Esophagus squamous epithelium (tissue), 4 donors: ENCODE measurements around the gene ZDHHC7.

Experiments
- POLR2A ChIP-seq, 4 donors: fragments of 450-650 bp; IDR thresholded peaks; one replicate each; pipeline ENCODE4 v1.6.1; 2017; ENCODE audit warnings: antibody characterized with exemption in 4 of 4, mild to moderate bottlenecking in 4 of 4, moderate library complexity in 3 of 4
- TF ChIP-seq, protein P1 (sequence below), 6 experiments: fragments of 450-650 bp in 4 of 6; fragments of 200-600 bp in 2 of 6; sonication (generic) in 2 of 6; IDR thresholded peaks; one replicate each; pipeline ENCODE4 v1.5.1; 2016 to 2019; ENCODE audit warnings: antibody characterized with exemption in 6 of 6, mild to moderate bottlenecking in 4 of 6, moderate library complexity in 4 of 6

DNA sequence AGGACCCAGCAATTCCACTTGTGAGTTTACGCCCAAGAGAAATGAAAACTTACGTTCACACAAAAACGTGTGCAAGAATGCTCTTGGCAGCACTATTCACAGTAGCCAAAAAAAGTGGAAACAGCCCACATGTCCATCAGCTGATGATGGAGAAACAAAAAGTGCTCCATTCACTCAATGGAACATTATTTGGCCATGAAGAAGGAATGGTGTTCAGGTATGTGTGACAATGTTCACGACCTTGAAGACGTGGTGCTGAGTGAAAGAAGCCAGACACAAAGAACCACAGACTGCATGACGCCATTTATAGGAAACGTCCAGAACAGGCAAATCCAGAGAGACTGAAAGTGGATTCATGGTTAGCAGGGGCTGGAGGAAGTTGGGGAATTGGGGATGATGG, 84.9 kb downstream of the ZDHHC7 start:
- TF ChIP-seq POLR2A (IDR thresholded peaks at IDR 0.05), result no peak
- TF ChIP-seq, protein P1, sequence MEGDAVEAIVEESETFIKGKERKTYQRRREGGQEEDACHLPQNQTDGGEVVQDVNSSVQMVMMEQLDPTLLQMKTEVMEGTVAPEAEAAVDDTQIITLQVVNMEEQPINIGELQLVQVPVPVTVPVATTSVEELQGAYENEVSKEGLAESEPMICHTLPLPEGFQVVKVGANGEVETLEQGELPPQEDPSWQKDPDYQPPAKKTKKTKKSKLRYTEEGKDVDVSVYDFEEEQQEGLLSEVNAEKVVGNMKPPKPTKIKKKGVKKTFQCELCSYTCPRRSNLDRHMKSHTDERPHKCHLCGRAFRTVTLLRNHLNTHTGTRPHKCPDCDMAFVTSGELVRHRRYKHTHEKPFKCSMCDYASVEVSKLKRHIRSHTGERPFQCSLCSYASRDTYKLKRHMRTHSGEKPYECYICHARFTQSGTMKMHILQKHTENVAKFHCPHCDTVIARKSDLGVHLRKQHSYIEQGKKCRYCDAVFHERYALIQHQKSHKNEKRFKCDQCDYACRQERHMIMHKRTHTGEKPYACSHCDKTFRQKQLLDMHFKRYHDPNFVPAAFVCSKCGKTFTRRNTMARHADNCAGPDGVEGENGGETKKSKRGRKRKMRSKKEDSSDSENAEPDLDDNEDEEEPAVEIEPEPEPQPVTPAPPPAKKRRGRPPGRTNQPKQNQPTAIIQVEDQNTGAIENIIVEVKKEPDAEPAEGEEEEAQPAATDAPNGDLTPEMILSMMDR (IDR thresholded peaks at IDR 0.05), result no peak
